Adrenal gland (tissue), 12 donors: ENCODE data around the gene SAMD4A. TPM values are rescaled to one million over a fixed set of nuclear protein-coding genes. Genes with fewer than 3 reads are reported as not detected.

ENCODE experiments used
- DNase-seq, 7 donors: peaks; one replicate each; pipeline ENCODE4 v3.0.0-alpha.2; 2019 to 2020
- H3K27ac ChIP-seq, 5 donors: fragments of 200-600 bp; sonication (generic) in 4 of 5; 1 replicate in 3 of 5; 2 replicates in 2 of 5; pipeline versions ENCODE4 v1.5.1 to v1.8.0; 2016 to 2020; ENCODE audit warnings: mild to moderate bottlenecking in 1 of 5
- H3K27me3 ChIP-seq: fragments of 200-600 bp; 2 replicates; pipeline ENCODE4 v1.8.0; 2021
- H3K36me3 ChIP-seq, 2 donors: fragments of 200-600 bp; replicated peaks in 1 of 2; 1 replicate in 1 of 2; 2 replicates in 1 of 2; pipeline versions ENCODE4 v1.5.1 to v1.8.0; 2018 to 2022
- H3K4me1 ChIP-seq, 2 donors: fragments of 200-600 bp; replicated peaks in 1 of 2; 1 replicate in 1 of 2; 2 replicates in 1 of 2; pipeline versions ENCODE4 v1.5.1 to v1.8.0; 2018 to 2021
- H3K4me3 ChIP-seq, 4 donors: fragments of 200-600 bp; sonication (generic) in 3 of 4; one replicate each; pipeline ENCODE4 v1.5.1; 2016 to 2018
- H3K9me3 ChIP-seq, 3 donors: fragments of 200-600 bp; sonication (generic) in 1 of 3; replicated peaks in 1 of 3; 1 replicate in 2 of 3; 2 replicates in 1 of 3; pipeline versions ENCODE4 v1.5.1 to v1.8.0; 2016 to 2021
- POLR2A ChIP-seq, 2 donors: fragments of 450-650 bp; IDR thresholded peaks; one replicate each; pipeline ENCODE4 v1.6.1; 2017; ENCODE audit warnings: antibody characterized with exemption in 2 of 2, mild to moderate bottlenecking in 2 of 2, moderate library complexity in 1 of 2
- WGBS, 4 donors: extraction: QIAGEN DNeasy Blood & Tissue Kit in 2 of 4; methylation state at CpG; one replicate each; pipeline versions ENCODE4 v1.1.5 to v1.1.7; 2013 to 2017; 5-methylcytosine and 5-hydroxymethylcytosine counted together
- intact Hi-C, 2 donors: fragments of 100-400 bp; cut with DNase I; formaldehyde crosslinking; loops; one replicate each; pipeline versions ENCODE4 v1.14.1 to v1.15.0; 2022 to 2023
- polyA plus RNA-seq, 3 donors: library from polyadenylated mRNA; stranded (reverse); fragments of 200-250 nt in 2 of 3; fragments of 350-450 nt in 1 of 3; fragmentation: Illumina TruSeq in 1 of 3; extraction: RNeasy Lipid Tissue Mini Kit (QIAGEN cat#74804) in 1 of 3; gene quantifications; one replicate each; pipeline ENCODE4 v1.2.3, GENCODE V29; 2013 to 2014
- total RNA-seq, 9 donors: library from RNA; depleted of rRNA in 4 of 9; stranded (reverse); fragments of >200 nt in 4 of 9; fragments of 120-200 nt in 1 of 9; fragmentation: NEBNext Ultra II Directional in 1 of 9; extraction: Animal tissue kit (Norgen Biotek cat#: 25700) in 1 of 9; gene quantifications; one replicate each; pipeline versions ENCODE4 v1.1.0 to v1.2.4, GENCODE V29; 2013 to 2023
- TF ChIP-seq, protein P1 (sequence below), 6 experiments: fragments of 450-650 bp in 4 of 6; fragments of 200-600 bp in 2 of 6; sonication (generic) in 1 of 6; IDR thresholded peaks; 1 replicate in 5 of 6; 2 replicates in 1 of 6; pipeline versions ENCODE4 v1.5.1 to v1.8.0; 2016 to 2021; ENCODE audit warnings: antibody characterized with exemption in 6 of 6, mild to moderate bottlenecking in 2 of 6, moderate library complexity in 1 of 6
- donor health status: healthy with polysubstance abuse.
- donor health status: Bipolar disorder and iron deficiency.
- donor health status: DM: yes; HTN: yes; CAD: no.
- donor health status: DM: no; HTN: no; CAD: no.
- donor health status: DM: no; HTN: no; CAD: no.
- donor health status: DM: yes; HTN: yes; CAD: no.

Gene SAMD4A
- total and polyA plus RNA-seq, 12 donors, result 2.2 to 13.2 (median 8.3) TPM

DNA sequence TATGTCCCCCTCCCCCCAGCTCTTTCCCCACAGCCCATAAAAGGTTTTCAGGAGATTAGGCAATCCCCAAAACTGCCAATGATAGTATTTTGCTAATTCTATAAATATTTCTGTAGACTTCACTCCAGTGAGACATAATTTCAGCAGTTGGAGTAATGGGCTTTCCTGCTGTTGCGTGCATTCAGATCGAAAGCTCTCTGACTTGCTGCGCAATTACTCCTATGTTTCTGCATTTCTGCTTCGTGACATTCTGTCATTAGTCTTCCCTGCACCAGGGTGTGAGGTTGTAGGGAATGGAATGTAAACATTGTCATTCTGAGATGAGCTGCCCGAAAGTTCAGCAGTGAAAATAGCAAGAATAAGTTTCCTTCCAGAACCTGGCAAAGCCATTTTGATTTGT, 58.2 kb downstream of the SAMD4A start:
- no peak for DNase-seq
- no peaks in the 10 kb centered on the region for H3K27me3 ChIP-seq
- H3K27ac ChIP-seq, result no peak overlapping the region
- 74 to 81% (median 77%) methylated on average over 5 of the region's 5 CpGs for WGBS, 4 donors
- no peaks in the 10 kb centered on the region for H3K9me3 ChIP-seq
- peaks cover 0 to 16% of the 10 kb centered on the region in 2 donors for H3K4me1 ChIP-seq
- TF ChIP-seq, protein P1, sequence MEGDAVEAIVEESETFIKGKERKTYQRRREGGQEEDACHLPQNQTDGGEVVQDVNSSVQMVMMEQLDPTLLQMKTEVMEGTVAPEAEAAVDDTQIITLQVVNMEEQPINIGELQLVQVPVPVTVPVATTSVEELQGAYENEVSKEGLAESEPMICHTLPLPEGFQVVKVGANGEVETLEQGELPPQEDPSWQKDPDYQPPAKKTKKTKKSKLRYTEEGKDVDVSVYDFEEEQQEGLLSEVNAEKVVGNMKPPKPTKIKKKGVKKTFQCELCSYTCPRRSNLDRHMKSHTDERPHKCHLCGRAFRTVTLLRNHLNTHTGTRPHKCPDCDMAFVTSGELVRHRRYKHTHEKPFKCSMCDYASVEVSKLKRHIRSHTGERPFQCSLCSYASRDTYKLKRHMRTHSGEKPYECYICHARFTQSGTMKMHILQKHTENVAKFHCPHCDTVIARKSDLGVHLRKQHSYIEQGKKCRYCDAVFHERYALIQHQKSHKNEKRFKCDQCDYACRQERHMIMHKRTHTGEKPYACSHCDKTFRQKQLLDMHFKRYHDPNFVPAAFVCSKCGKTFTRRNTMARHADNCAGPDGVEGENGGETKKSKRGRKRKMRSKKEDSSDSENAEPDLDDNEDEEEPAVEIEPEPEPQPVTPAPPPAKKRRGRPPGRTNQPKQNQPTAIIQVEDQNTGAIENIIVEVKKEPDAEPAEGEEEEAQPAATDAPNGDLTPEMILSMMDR (IDR thresholded peaks at IDR 0.05), result no peak
- TF ChIP-seq POLR2A (IDR thresholded peaks at IDR 0.05), result no peak
- no peak overlapping the region for H3K4me3 ChIP-seq
- no peaks in the 10 kb centered on the region for H3K36me3 ChIP-seq
- intact Hi-C loops, result loop anchor here in 1 of 2 donors (10.0 kb wide), 1 partner anchor 50 kb away; no protein-coding TSS in a partner anchor

DNA sequence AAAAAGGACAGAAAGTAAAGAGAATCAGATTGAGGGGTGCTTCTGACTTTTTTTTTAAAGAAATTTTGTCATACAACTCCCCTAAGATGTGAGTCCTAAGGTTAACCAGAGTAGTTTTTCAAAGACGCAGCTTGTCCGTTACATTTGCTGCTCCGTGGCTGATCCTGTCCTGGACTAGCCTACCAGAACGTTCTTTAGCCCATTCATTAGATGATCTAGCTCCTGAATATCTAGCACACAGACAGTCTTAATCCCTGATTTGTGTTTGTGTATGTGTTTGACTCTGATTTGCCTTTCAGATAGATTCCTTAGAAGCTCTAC, 60.3 kb downstream of the SAMD4A start:
- H3K9me3 ChIP-seq, result no peaks in the 10 kb centered on the region
- H3K4me3 ChIP-seq, result peak overlapping the region in 1 of 4 donors; percentile 17
- peaks cover 0 to 16% of the 10 kb centered on the region in 2 donors for H3K4me1 ChIP-seq
- H3K36me3 ChIP-seq, result no peaks in the 10 kb centered on the region
- WGBS, 4 donors, result 52 to 70% (median 62%) methylated on average over 4 of the region's 4 CpGs
- no peak for TF ChIP-seq POLR2A (IDR thresholded peaks at IDR 0.05)
- TF ChIP-seq, protein P1 (IDR thresholded peaks at IDR 0.05), result no peak
- no peak for DNase-seq
- peak overlapping the region in 4 of 5 donors; percentile 26 to 84 (median 72) for H3K27ac ChIP-seq
- intact Hi-C loops, result loop anchor here in 1 of 2 donors (10.0 kb wide), 1 partner anchor 52 kb away; no protein-coding TSS in a partner anchor
- no peaks in the 10 kb centered on the region for H3K27me3 ChIP-seq

DNA sequence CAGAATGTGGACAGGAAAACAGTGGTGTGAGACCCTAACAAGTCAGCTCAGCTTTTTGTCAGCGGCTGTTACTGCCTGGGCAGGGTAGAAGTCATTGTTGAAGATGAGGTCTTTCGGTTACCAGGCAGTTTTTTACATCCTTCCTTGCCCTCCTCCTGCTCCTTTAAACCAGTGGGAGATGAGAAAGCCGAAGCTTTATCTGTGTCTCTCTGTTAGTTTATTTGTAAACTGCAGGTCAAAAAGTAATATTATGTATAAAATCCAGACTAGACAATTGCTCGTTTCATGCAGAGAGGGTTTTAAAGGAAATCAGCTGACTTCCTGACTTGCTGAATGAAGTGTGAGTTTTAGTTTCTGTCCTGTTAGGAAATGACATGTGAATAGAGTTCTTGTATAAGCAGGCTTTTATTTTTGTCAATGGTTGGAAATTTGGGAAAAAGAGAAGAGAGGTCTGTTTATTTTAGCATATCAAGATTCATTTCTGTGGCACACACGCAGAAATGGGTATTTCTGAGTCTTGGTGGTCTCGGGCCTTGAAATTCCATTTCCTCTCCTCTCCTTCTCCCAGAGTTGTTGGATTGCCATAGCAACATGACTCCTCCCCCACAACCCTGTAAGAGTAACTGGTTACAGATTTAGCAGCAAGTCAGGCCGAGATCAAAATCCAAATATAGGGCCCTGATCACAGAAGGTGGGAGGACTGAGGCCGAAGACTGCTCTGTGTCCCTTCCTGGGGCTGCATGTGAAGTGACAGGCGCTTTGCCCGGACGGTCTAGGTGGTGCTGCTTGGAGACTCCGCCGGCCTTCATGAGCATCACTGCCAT, 60.8 kb downstream of the SAMD4A start:
- WGBS, 4 donors, result 57 to 60% (median 59%) methylated on average over 13 of the region's 13 CpGs
- peak in 3 of 7 donors; percentile 28 to 40 (median 29) for DNase-seq
- H3K9me3 ChIP-seq, result peaks cover 0 to 4% (median 0%) of the 10 kb centered on the region in 3 donors
- peaks cover 0 to 16% of the 10 kb centered on the region in 2 donors for H3K4me1 ChIP-seq
- H3K4me3 ChIP-seq, result peak overlapping the region in 1 of 4 donors; percentile 17
- no peaks in the 10 kb centered on the region for H3K36me3 ChIP-seq
- H3K27ac ChIP-seq, result peak overlapping the region in 4 of 5 donors; percentile 26 to 84 (median 72)
- TF ChIP-seq, protein P1 (IDR thresholded peaks at IDR 0.05), result no peak
- no peak for TF ChIP-seq POLR2A (IDR thresholded peaks at IDR 0.05)
- intact Hi-C loops, result loop anchor here in 1 of 2 donors (10.0 kb wide), 1 partner anchor 53 kb away; no protein-coding TSS in a partner anchor
- no peaks in the 10 kb centered on the region for H3K27me3 ChIP-seq

DNA sequence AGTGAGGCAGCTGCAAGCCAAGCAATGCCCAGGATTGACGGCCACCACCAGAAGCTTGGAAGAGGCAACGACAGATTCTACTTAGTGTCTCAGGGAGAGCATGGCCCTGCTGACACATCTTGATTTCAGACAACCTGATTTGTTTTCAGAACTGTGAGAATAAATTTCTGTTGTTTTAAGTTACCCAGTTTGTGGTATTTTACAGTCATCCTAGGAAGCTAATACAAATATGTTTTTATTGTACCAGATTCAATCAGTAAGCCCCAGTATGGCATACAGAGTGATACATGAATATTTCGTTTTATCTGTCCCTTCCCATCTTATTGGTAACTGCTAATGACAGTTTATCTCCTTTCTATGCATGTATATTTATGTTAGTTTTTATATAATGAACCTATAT, 62.3 kb downstream of the SAMD4A start:
- Histone ChIP-seq H3K27ac (no peak overlapping the region), H3K27me3 (no peaks in the 10 kb centered on the region), H3K4me3 (no peak overlapping the region), H3K9me3 (peaks cover 0 to 4% (median 0%) of the 10 kb centered on the region in 3 donors), H3K4me1 (peaks cover 0 to 16% of the 10 kb centered on the region in 2 donors), H3K36me3 (no peaks in the 10 kb centered on the region)
- DNase-seq, result no peak
- TF ChIP-seq, protein P1 (IDR thresholded peaks at IDR 0.05), result no peak
- no peak for TF ChIP-seq POLR2A (IDR thresholded peaks at IDR 0.05)
- intact Hi-C loops, result loop anchor here in 1 of 2 donors (10.0 kb wide), 1 partner anchor 54 kb away; no protein-coding TSS in a partner anchor
- WGBS, 4 donors, result 90 to 96% (median 94%) methylated on average over 3 of the region's 3 CpGs
